Activated naive CD8-positive, alpha-beta T cell treated with anti-CD3 and anti-CD28 coated beads, Interleukin-2, amount 50 U/mL, for 24 hours (primary cell): Measurements from ENCODE around the gene CDK9.
A peak's percentile ranks its signal among the peaks of the same experiment; 100 is the strongest.

Experiments used
- ATAC-seq: fragments of 150-1000 bp; cut with Tn5 transposase; one replicate; pipeline ENCODE4 v1.10.0; 2021
- DNase-seq: peaks from one replicate; pipeline ENCODE4 v3.0.0; 2021
- H3K27ac Mint-ChIP-seq: one replicate; pipeline ENCODE4 v1.8.0; 2021; ENCODE audit warnings: mild to moderate bottlenecking, mixed read lengths
- H3K27me3 Mint-ChIP-seq: one replicate; pipeline ENCODE4 v1.8.0; 2021; ENCODE audit warnings: mixed read lengths
- H3K36me3 Mint-ChIP-seq: one replicate; pipeline ENCODE4 v1.8.0; 2021; ENCODE audit warnings: low read depth, mixed read lengths
- H3K4me1 Mint-ChIP-seq: one replicate; pipeline ENCODE4 v1.8.0; 2021; ENCODE audit warnings: mixed read lengths
- H3K4me3 Mint-ChIP-seq: one replicate; pipeline ENCODE4 v1.8.0; 2021; ENCODE audit warnings: mild to moderate bottlenecking, moderate library complexity, mixed read lengths
- H3K9me3 Mint-ChIP-seq: one replicate; pipeline ENCODE4 v1.8.0; 2021; ENCODE audit warnings: mixed read lengths

Gene CDK9

DNA sequence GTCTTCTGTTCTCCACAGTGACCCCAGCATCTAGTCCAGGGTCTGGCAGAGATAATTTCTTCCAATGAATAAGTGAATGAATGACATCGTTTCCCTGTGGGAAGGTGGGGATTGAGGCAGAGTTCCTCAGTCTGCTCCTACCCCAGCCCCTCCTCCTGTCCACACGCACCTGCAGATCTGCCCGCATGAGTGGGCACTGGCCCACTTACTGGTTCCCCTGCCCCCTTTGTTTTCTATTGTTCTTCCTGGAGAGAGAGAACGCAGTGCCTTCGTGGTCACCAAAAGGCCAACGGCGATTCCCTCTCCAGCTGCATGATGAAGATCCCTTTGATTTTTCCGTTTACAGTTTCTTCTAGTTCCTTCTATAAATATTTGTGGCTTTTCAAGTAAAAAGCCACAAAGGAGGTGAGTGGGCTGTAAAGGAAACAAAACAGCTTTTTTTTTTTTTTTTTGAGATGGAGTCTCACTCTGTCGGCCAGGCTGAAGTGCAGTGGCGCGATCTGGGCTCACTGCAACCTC lies 11.1 kb downstream of the CDK9 start:
- peaks cover 43% of the 10 kb centered on the region for H3K4me1 Mint-ChIP-seq
- peak overlapping the region; percentile 75 for H3K27ac Mint-ChIP-seq
- H3K4me3 Mint-ChIP-seq, result peak overlapping the region; percentile 45
- peaks cover 7% of the 10 kb centered on the region for H3K36me3 Mint-ChIP-seq
- peak; percentile 23 for DNase-seq
- ATAC-seq, result peak; percentile 23
- no peaks in the 10 kb centered on the region for H3K27me3 Mint-ChIP-seq
- no peaks in the 10 kb centered on the region for H3K9me3 Mint-ChIP-seq

DNA sequence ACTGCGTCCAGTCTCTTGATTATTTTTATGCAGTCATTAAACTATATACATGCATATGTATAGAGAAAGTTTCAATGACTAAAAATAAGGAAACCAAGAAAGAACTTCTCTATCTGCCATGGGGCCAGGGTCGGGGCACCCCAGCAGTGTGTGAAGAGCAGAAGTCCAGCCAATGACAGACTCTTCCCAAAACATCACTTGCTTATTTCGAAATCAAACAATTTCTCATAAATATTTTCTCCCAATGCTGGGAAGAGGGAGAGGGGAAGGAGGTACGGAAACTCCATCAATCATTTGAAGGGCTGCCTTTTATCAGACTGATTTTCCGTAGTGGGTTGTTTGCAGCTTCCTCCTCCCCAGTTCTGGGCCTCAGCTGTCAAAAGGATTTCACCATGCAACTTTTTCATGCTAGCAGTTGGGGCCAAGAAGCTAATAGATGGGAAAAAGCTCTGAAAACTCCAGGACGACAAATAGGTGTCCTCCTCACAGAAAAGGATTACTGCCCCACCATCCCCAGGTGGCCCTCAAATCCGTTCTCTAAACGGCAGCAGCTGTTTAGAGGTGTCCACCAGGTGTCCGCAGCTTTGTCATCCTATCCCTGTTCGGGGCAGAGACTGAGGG lies 16.2 kb downstream of the CDK9 start:
- peak overlapping the region; percentile 94 for H3K4me3 Mint-ChIP-seq
- peaks cover 41% of the 10 kb centered on the region for H3K4me1 Mint-ChIP-seq
- ATAC-seq, result no peak
- no peaks in the 10 kb centered on the region for H3K9me3 Mint-ChIP-seq
- H3K36me3 Mint-ChIP-seq, result peaks cover 9% of the 10 kb centered on the region
- H3K27me3 Mint-ChIP-seq, result no peaks in the 10 kb centered on the region
- DNase-seq, result no peak
- H3K27ac Mint-ChIP-seq, result peak overlapping the region; percentile 80

DNA sequence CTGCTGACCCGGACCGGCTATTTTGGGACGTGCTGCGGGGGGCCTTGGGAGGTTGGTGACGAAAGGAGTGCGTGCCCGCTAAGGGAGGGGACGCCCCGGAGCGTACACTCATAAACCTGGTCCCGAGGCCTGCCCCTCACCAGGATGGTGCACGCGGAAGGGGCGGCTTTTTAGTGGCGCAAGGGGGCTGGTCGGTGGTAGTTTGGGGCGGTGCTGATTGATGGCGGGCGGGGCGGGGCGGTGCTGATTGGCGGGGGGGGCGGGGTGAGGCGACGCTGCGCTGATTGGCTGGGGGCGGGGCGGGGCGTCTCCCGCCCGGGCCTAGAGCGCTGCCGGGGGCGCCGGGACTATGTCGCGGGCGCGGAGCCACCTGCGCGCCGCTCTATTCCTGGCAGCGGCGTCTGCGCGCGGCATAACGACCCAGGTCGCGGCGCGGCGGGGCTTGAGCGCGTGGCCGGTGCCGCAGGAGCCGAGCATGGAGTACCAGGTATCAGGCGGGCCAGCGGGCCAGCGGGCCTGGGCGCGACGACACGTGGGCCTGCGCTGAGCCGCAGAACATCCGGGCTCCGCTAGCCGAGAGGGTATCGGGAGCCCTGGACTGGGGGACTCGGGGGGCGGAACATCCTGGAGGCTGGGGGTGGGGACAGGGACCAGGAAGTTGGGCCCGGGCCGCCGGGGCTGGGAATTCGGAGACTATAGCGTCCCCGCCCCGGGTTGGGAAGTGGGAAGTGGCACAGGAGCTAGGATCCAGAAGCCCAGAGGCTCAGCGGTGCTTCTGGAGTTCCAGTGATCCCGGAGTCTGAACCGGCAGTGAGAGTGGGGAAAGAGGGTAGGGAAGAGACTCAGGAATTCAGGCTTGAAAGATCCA lies 17.0 kb downstream of the CDK9 start, which contains the start of gene FPGS:
Gene FPGS (plus strand): TSS at position 307 of the 868 bp plus-strand sequence. CDS start 43 bp downstream, at position 350.
- Mint-ChIP-seq H3K4me1 (peaks cover 34% of the 10 kb centered on the region), H3K36me3 (peaks cover 15% of the 10 kb centered on the region), H3K27me3 (no peaks in the 10 kb centered on the region), H3K4me3 (peak within 1 kb of the TSS; percentile 94), H3K9me3 (no peaks in the 10 kb centered on the region), H3K27ac (peak within 1 kb of the TSS; percentile 95)
- DNase-seq, result peak; percentile 86
- ATAC-seq, result peak; percentile 91

DNA sequence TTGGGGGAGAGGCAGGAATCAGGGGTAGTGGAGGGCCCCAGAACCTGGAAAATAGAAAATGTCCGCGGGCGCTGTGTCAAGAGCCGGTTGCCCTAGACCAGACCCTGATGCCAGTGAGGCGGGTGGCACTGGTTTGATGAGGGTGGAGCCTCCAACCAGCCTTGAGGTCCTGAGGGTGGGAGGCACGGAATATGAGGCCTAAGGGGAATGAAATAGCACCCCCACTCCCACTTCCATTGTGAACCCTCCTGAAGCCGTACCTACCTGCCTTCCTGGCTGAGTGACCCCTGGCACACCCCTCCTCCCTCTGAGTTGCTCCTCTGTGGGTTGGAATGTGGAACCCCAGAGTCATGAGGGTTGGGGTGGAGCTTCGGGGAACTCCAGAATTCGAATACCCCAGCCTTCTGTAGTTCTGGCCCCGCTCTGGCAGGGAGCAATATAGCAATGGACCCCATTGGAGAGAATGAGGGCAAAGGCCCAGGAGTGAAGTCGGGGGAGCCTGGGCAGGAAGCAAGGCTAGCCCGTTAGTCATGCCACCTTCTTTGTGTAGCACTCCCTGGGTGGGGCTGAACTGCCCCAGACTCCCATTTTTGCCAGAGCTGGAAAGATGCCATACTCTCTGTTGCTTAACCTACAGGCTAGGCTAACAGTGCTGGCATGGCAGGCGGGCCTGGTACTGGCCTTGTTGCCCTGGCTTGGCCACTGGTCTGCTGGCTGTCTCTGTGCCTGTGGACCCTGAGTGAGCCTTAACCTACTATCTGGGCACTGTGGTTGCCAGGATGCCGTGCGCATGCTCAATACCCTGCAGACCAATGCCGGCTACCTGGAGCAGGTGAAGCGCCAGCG lies 17.9 kb downstream of the CDK9 start:
- DNase-seq (peak; percentile 31), ATAC-seq (no peak)
- Mint-ChIP-seq H3K27ac (peak overlapping the region; percentile 95), H3K36me3 (peaks cover 19% of the 10 kb centered on the region), H3K4me1 (peaks cover 28% of the 10 kb centered on the region), H3K4me3 (peak overlapping the region; percentile 94), H3K9me3 (no peaks in the 10 kb centered on the region), H3K27me3 (no peaks in the 10 kb centered on the region)

DNA sequence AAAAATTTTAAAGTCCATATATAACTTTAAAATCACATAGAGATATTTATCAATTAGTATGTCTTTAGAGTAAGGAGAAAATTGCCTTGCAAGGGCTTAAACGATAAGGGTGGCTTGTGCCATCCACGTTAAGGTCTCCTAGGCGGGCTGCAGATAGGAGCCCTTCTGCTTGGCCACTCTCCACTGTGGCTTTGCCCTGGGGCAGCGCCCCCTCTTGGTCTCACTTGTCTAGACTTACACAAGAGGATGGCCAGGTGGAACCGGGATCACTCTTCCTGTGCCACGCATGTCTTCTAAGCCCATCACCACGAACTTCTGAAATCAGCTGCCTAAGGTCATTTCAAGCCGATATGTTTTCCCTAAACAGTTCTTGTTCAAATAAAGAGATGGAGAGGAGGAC lies 19.8 kb downstream of the CDK9 start:
- Mint-ChIP-seq H3K4me3 (no peak overlapping the region), H3K9me3 (no peaks in the 10 kb centered on the region), H3K4me1 (peaks cover 28% of the 10 kb centered on the region), H3K27me3 (no peaks in the 10 kb centered on the region), H3K36me3 (peaks cover 24% of the 10 kb centered on the region), H3K27ac (peak overlapping the region; percentile 37)
- ATAC-seq, result no peak
- DNase-seq, result peak; percentile 58

DNA sequence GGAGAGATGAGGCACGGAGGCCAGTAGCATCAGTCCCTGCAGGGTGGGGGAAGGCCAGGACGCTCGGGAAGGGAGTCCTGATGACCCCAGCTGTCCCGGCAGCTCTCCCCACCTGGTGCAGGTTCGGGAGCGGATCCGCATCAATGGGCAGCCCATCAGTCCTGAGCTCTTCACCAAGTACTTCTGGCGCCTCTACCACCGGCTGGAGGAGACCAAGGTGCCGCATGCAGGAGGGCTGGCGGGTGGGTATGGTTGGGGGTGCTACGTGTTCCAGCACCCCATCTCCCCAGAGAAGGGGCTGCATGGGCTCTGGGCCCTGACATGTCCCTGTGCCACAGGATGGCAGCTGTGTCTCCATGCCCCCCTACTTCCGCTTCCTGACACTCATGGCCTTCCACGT lies 21.0 kb downstream of the CDK9 start:
- H3K27me3 Mint-ChIP-seq, result no peaks in the 10 kb centered on the region
- no peak overlapping the region for H3K27ac Mint-ChIP-seq
- H3K4me1 Mint-ChIP-seq, result peaks cover 21% of the 10 kb centered on the region
- ATAC-seq (no peak), DNase-seq (no peak)
- no peak overlapping the region for H3K4me3 Mint-ChIP-seq
- H3K36me3 Mint-ChIP-seq, result peaks cover 27% of the 10 kb centered on the region
- no peaks in the 10 kb centered on the region for H3K9me3 Mint-ChIP-seq

DNA sequence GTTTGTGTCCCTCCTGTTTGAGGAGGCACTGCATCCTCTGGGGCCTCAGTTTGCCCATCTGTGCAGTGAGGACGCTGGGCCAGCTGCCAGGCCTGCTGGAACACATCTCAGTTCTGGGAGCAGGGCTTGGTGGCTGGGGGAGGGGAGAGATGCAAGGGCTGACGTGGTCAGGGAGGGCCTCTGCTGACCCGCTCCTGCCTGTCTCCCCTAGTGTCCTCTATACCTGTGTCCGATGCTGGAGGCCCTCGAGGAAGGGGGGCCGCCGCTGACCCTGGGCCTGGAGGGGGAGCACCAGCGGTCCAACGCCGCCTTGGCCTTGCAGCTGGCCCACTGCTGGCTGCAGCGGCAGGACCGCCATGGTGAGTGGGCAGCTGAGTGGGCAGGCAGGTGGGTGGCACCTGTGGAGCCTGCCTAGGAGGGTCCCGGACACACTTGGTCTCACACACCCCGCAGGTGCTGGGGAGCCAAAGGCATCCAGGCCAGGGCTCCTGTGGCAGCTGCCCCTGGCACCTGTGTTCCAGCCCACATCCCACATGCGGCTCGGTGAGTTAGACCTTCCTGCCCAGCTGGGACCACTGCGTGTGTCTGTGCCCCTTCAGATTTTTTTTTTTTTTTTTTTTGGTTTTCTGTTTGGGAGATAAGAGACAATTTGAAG lies 22.6 kb downstream of the CDK9 start:
- ATAC-seq, result no peak

DNA sequence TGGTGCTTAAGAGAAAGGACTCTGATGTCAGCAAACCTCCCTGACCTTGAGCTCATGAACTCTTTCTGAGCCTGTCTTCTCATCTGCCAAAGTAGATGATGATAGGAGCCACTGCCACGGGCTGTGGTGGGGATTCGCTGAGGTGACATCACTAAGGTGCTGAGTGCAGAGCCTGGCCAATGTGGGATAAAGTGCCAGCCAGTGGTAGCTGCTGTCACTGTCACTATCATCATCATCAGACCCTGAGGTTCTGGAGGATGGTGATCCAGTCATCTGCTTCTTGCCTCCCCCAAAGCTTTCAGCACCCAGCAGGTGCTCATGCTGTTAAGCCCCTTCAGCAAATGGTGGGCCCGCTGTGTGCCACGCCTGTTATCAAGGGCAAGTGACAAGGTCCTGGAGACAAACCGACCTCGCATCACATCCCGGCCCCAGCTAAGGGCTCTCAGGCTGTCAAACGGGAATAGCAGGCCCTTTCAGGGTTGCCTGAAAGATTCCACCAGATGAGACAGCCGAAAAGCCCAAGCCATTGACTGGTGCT lies 23.2 kb downstream of the CDK9 start:
- Mint-ChIP-seq H3K4me3 (no peak overlapping the region), H3K36me3 (peaks cover 24% of the 10 kb centered on the region), H3K27me3 (no peaks in the 10 kb centered on the region), H3K27ac (peak overlapping the region; percentile 42), H3K4me1 (peaks cover 10% of the 10 kb centered on the region), H3K9me3 (no peaks in the 10 kb centered on the region)
- ATAC-seq (no peak), DNase-seq (no peak)

More for the DNA sequence above, 22.6 kb downstream of the CDK9 start:
- DNase-seq, result no peak
- H3K27ac Mint-ChIP-seq, result peak overlapping the region; percentile 42
- H3K36me3 Mint-ChIP-seq, result peaks cover 24% of the 10 kb centered on the region
- H3K27me3 Mint-ChIP-seq, result no peaks in the 10 kb centered on the region
- peaks cover 15% of the 10 kb centered on the region for H3K4me1 Mint-ChIP-seq
- no peaks in the 10 kb centered on the region for H3K9me3 Mint-ChIP-seq
- no peak overlapping the region for H3K4me3 Mint-ChIP-seq

DNA sequence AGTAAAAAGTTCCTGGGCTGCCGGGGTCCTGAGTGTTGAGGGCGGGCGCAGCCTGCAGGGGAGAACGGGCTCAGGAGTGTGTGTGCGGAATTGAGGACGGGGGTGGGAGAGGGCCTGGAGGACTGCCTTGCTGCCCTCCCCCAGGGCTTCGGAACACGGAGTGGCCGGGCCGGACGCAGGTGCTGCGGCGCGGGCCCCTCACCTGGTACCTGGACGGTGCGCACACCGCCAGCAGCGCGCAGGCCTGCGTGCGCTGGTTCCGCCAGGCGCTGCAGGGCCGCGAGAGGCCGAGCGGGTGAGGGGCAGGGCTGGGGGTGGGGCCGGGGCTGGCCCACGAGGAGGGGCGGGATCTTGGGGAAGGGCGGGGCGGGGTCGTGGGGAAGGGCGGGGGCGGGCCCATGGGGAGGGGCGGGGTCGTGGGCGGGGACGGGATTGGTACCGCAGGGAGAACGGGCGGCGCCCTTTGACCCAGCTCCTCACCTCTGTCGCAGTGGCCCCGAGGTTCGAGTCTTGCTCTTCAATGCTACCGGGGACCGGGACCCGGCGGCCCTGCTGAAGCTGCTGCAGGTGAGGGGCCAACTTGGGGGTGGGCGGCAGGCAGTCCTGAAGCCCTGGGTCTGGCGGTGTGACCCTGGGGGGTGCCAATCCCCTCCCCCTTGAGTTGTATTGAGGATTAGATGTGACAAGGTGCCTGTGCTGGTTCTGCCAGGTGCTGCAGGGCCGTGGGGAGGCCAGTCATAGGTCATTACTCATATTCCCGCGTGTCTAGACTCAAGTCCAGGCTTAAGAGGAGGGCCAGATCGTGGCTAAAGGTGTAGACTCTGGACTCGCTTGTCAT lies 23.9 kb downstream of the CDK9 start:
- Mint-ChIP-seq H3K27me3 (no peaks in the 10 kb centered on the region), H3K4me1 (peaks cover 5% of the 10 kb centered on the region), H3K9me3 (no peaks in the 10 kb centered on the region), H3K27ac (no peak overlapping the region), H3K4me3 (no peak overlapping the region), H3K36me3 (peaks cover 24% of the 10 kb centered on the region)
- ATAC-seq (no peak), DNase-seq (no peak)

DNA sequence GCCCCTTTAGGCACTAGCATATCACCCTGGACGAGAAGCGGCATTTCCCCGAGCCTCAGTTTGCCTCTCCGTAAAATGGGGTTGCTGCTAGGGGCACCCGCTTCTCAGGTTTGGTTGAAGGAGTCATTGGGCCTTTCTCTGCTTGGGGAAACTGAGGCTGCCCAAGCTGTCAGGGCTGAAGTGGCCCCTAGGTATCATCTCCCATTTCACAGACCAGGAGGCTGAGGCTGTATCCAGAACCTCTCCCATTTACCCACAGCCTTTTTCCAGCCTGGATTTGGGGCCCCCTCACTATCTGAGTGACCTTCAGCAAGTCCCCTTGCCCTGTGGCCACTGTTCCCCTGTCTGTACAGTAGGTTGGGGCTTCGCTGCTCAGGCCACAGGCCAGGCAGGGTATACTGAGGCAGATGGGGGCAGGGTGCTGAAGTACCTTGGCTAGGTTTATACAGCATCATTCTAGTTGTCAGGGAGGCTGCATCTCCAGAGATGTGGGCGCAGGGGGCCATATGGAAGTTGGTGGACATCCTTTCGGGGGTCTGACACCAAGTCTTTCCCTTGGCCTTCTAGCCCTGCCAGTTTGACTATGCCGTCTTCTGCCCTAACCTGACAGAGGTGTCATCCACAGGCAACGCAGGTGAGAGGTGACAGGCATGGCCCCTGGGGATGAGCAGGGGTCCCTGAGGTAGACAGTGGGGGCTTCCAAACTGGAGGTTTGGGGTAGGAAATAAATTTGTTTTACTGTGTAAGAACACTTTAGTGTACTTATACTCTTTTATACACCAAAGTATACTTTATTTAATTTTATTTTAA lies 24.7 kb downstream of the CDK9 start:
- Mint-ChIP-seq H3K27ac (no peak overlapping the region), H3K27me3 (no peaks in the 10 kb centered on the region), H3K4me1 (peaks cover 5% of the 10 kb centered on the region), H3K36me3 (peaks cover 24% of the 10 kb centered on the region), H3K9me3 (no peaks in the 10 kb centered on the region), H3K4me3 (no peak overlapping the region)
- ATAC-seq (no peak), DNase-seq (no peak)

DNA sequence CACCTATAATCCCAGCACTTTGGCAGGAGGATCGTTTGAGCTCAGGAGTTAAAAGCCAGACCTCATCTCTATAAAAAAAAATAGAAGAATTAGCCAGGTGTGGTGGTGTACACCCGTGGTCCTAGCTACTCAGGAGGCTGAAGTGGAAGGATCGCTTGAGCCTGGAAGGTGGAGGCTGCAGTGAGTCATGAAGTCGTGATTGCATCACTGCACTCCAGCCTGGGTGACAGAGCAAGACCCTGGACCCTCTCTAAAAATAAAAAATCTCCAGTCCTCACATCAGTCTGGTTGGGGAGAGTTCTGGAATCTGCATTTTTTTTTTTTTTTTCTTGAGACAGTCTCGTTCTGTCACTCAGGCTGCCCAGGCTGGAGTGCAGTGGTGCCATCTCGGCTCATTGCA lies 26.2 kb downstream of the CDK9 start:
- Mint-ChIP-seq H3K27ac (no peak overlapping the region), H3K4me3 (no peak overlapping the region), H3K9me3 (no peaks in the 10 kb centered on the region), H3K36me3 (peaks cover 18% of the 10 kb centered on the region), H3K4me1 (peaks cover 2% of the 10 kb centered on the region), H3K27me3 (no peaks in the 10 kb centered on the region)
- no peak for DNase-seq
- ATAC-seq, result no peak

DNA sequence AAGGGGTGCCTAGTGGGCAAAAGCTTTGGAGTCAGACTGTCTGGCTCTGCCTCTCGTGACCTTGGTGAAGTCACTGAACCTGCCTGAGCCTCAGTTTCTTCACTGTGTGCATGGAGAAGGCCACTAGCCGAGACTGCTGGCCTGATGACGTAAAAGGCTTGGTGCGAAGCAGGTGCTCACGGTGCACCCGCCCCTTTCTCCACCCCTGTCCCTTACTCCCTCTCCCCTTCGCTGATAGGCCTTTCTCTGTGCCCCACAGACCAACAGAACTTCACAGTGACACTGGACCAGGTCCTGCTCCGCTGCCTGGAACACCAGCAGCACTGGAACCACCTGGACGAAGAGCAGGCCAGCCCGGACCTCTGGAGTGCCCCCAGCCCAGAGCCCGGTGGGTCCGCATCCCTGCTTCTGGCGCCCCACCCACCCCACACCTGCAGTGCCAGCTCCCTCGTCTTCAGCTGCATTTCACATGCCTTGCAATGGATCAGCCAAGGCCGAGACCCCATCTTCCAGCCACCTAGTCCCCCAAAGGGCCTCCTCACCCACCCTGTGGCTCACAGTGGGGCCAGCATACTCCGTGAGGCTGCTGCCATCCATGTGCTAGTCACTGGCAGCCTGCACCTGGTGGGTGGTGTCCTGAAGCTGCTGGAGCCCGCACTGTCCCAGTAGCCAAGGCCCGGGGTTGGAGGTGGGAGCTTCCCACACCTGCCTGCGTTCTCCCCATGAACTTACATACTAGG lies 27.3 kb downstream of the CDK9 start:
- Mint-ChIP-seq H3K9me3 (no peaks in the 10 kb centered on the region), H3K4me1 (peaks cover 2% of the 10 kb centered on the region), H3K36me3 (peaks cover 16% of the 10 kb centered on the region), H3K27me3 (no peaks in the 10 kb centered on the region), H3K4me3 (no peak overlapping the region), H3K27ac (no peak overlapping the region)
- DNase-seq, result no peak
- no peak for ATAC-seq
